ENCODE measurements around the gene SYCN. TPM values are rescaled to one million over a fixed set of nuclear protein-coding genes. Genes with fewer than 3 reads are reported as not detected.
A peak's percentile ranks its signal among the peaks of the same experiment; 100 is the strongest.
"Not testable (repeated sequence)": the region's sequence is repeated elsewhere in the genome, so short reads cannot be mapped to it uniquely, and the experiment has no call there.

SYCN gene
- total RNA-seq, 1 donor from 2014 or later = not detected

DNA sequence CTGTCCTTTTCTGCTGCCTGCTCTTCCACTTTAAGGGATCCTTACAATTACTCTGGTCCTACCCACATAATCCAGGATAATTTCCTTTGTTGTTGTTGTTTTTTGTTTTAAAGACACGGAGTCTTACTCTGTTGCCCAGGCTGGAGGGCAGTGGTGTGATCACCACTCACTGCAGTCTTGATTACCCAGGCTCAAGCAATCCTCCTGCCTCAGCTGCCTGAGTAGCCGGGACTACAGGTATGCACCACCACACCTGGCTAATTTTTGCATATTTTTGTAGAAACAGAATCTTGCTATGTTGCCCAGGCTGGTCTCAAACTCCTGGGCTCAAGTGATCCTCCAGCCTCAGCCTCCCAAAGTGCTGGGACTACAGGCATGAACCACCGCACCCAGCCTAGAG is 11.3 kb upstream of the SYCN start:
- H3K9me3 Mint-ChIP-seq; intact Hi-C loops (cut with micrococcal nuclease); H3K27ac Mint-ChIP-seq; H3K36me3 Mint-ChIP-seq (ENCODE audit: low read depth); DNase-seq (ENCODE audit: low spot score); H3K4me1 Mint-ChIP-seq (ENCODE audit: low read depth); H3K4me3 Mint-ChIP-seq (ENCODE audit: low read depth); H3K27me3 Mint-ChIP-seq (ENCODE audit: low read depth): not testable (repeated sequence)

DNA sequence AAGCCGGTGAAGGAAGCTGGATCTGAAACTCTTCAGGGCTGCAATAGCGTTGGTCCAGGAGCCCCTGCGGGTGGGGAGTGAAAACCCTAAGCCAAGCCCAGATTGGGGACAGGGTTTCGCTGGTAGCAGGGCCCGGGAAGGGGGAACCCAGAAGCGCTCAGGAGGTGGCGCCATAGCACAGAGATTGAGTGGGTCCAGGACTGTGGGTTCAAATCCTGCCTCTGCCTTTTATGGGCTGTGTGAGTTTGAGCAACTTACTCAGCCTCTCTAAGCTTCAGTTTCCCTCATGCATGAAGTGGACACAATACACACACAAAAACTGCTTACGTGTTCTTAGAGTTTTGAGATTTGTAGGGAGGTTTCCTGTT is 8.3 kb upstream of the SYCN start:
- Mint-ChIP-seq H3K4me3 (ENCODE audit: low read depth) (no peak overlapping the region), H3K36me3 (ENCODE audit: low read depth) (no peaks in the 10 kb centered on the region), H3K27ac (no peak overlapping the region), H3K4me1 (ENCODE audit: low read depth) (no peaks in the 10 kb centered on the region), H3K9me3 (no peaks in the 10 kb centered on the region), H3K27me3 (ENCODE audit: low read depth) (peaks cover 4% of the 10 kb centered on the region)
- peak; percentile 50 for DNase-seq (ENCODE audit: low spot score)
- intact Hi-C loops (cut with micrococcal nuclease) = loop anchor here (1.0 kb wide), 2 partner anchors 116 to 198 kb away; no protein-coding TSS in a partner anchor

DNA sequence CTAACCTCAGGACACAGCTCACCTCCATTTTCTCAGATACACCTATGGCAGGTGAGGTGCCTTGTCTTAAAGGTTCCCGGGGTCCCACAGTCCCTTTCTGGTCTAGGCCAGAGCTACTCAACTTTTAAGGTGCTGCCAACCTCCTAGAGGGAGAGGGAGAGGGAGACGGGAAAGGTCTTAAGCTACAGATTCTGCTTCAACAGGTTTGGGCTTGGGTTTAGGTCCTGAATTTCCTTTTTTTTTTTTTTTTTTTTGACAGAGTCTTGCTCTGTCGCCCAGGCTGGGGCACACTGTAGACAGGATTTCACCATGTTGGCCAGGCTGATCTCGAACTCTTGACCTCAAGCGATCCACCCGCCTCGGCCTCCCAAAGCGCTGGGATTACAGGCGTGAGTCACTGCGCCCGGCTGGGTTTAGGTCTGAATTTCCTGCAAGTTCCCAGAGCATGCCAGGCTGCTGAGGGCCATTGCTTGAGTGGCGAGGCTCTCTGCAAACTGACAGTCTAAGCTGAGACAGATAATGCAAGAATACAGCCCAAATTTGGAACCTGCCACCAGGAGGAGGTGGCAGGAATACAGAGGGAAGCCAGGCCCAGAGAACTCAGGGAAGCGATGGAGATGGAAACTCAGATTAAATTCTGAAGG is 7.8 kb upstream of the SYCN start:
- DNase-seq (ENCODE audit: low spot score) = no peak

DNA sequence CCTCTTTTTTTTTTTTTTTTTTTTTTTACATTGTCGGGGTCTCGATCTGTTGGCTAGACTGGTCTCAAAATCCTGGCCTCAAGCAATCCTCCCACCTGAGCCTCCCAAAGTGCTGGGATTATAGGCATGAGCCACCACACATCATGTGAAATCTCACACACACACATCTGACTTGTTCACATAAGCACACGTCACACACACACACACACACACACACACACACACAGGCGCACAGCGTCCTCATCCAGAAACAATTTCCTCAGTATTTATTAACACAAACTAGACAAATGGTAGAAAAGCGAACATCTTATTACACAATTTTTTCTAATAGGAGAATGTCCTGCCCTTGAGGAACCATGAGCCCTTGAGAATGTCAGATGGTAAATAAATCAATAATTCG is 5.1 kb upstream of the SYCN start:
- Mint-ChIP-seq H3K4me1 (ENCODE audit: low read depth) (no peaks in the 10 kb centered on the region), H3K27ac (no peak overlapping the region), H3K4me3 (ENCODE audit: low read depth) (no peak overlapping the region), H3K9me3 (no peaks in the 10 kb centered on the region), H3K36me3 (ENCODE audit: low read depth) (no peaks in the 10 kb centered on the region), H3K27me3 (ENCODE audit: low read depth) (peaks cover 12% of the 10 kb centered on the region)
- no peak for DNase-seq (ENCODE audit: low spot score)
- intact Hi-C loops (cut with micrococcal nuclease) = no loop called here

More for the DNA sequence above, 7.8 kb upstream of the SYCN start:
- Mint-ChIP-seq H3K36me3 (ENCODE audit: low read depth) (no peaks in the 10 kb centered on the region), H3K27me3 (ENCODE audit: low read depth) (peaks cover under 1% of the 10 kb centered on the region), H3K4me3 (ENCODE audit: low read depth) (no peak overlapping the region), H3K27ac (no peak overlapping the region), H3K9me3 (no peaks in the 10 kb centered on the region), H3K4me1 (ENCODE audit: low read depth) (no peaks in the 10 kb centered on the region)
- intact Hi-C loops (cut with micrococcal nuclease) = loop anchor here (1.0 kb wide), 2 partner anchors 116 to 198 kb away; no protein-coding TSS in a partner anchor

DNA sequence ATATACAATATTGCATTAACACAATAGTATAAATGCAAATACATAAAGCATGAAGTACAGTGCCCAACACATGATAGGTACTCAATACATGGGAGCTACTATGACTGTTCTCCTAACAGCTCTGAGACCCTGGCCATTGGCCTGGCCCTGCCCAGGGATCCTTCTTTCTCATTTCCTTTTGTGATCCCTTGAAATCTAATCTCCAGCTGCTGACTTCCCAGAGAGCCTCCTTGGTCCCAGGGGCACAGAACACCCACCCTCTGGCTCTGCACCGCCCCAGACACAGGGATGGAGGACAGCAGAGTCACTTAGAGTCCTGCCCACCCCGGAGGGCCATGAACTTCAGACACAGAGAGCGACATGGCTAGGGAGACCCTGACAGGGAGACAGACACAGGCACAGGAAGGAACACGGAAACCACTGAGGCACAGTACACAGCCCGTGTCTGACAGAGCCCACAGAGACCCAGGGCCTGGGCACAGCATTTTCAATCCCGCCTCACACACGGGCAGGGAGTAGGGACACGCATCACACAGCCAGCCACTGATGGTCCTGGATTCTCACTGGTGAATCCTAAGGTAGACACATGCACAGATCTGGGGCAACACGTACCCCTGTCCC is 4.2 kb upstream of the SYCN start:
- no peak for DNase-seq (ENCODE audit: low spot score)
- no peaks in the 10 kb centered on the region for H3K36me3 Mint-ChIP-seq (ENCODE audit: low read depth)
- H3K27me3 Mint-ChIP-seq (ENCODE audit: low read depth) = peaks cover 19% of the 10 kb centered on the region
- H3K4me1 Mint-ChIP-seq (ENCODE audit: low read depth) = no peaks in the 10 kb centered on the region
- no peak overlapping the region for H3K4me3 Mint-ChIP-seq (ENCODE audit: low read depth)
- no peak overlapping the region for H3K27ac Mint-ChIP-seq
- intact Hi-C loops (cut with micrococcal nuclease) = no loop called here
- no peaks in the 10 kb centered on the region for H3K9me3 Mint-ChIP-seq

DNA sequence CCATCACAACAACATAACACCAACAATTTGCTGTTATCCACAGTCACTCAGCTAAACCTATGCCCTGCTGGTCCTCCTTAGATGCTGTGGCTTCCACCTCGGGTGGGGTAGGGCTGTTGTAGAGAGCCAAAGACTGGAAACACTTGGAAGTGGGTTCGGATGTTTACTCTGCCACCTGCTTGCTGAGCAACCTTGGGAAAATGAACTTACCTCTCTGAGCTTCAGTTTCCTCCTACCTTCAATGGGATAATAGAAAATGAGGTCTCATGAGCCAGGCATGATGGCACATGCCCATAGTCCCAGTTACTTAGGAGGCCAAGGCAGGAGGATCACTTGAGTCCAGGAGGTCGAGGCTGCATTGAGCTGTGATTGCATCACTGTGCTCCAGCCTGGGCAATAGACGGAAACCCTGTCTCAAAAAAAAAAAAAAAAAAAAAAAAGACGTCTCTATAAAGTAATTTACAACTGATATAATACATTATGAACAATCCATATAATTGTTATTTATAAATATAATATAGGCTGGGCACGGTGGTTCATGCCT is 3.3 kb upstream of the SYCN start:
- Mint-ChIP-seq H3K4me1 (ENCODE audit: low read depth) (no peaks in the 10 kb centered on the region), H3K27ac (no peak overlapping the region), H3K9me3 (no peaks in the 10 kb centered on the region), H3K36me3 (ENCODE audit: low read depth) (no peaks in the 10 kb centered on the region), H3K27me3 (ENCODE audit: low read depth) (peaks cover 25% of the 10 kb centered on the region), H3K4me3 (ENCODE audit: low read depth) (no peak overlapping the region)
- DNase-seq (ENCODE audit: low spot score) = no peak
- intact Hi-C loops (cut with micrococcal nuclease) = no loop called here

DNA sequence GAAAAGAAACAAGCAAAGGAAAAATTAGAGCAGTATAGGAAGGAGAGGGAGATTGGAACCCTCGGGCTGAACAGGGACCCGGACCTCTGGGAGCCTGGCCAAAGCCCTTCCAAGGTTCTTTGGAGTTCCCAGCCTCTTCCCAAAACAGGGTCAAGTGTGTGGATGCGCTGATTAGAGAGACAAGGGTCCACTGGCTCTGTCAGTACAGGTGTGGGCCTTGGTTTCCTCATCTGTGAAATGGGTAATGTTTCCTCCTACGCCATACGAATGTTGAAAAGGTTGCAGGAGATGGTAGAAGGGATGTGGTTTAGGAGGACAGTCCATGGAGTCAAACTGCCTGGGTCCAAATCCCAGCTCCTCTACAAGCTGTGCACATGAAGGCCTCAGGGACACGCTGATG is 2.1 kb upstream of the SYCN start:
- H3K36me3 Mint-ChIP-seq (ENCODE audit: low read depth) = no peaks in the 10 kb centered on the region
- no peaks in the 10 kb centered on the region for H3K4me1 Mint-ChIP-seq (ENCODE audit: low read depth)
- no peak for DNase-seq (ENCODE audit: low spot score)
- H3K4me3 Mint-ChIP-seq (ENCODE audit: low read depth) = no peak overlapping the region
- H3K9me3 Mint-ChIP-seq = no peaks in the 10 kb centered on the region
- H3K27me3 Mint-ChIP-seq (ENCODE audit: low read depth) = peaks cover 31% of the 10 kb centered on the region
- no peak overlapping the region for H3K27ac Mint-ChIP-seq
- intact Hi-C loops (cut with micrococcal nuclease) = no loop called here

DNA sequence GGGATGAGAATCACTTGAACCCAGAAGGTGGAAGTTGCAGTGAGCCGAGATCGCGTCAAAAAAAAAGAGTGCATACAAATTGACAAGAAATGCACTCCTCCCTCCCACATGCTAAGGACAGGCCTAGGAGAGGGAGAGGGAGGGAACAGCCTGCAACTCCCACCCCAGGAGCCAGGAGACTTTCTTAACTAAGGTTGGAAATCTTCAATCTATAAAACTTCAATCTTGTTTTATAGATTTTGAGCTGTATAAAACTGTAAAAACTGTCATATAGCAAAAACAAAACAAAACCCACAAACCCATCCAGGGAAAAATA is 1.3 kb upstream of the SYCN start:
- Mint-ChIP-seq H3K27ac (no peak overlapping the region), H3K4me1 (ENCODE audit: low read depth) (no peaks in the 10 kb centered on the region), H3K36me3 (ENCODE audit: low read depth) (no peaks in the 10 kb centered on the region), H3K4me3 (ENCODE audit: low read depth) (no peak overlapping the region), H3K9me3 (no peaks in the 10 kb centered on the region), H3K27me3 (ENCODE audit: low read depth) (peaks cover 37% of the 10 kb centered on the region)
- intact Hi-C loops (cut with micrococcal nuclease) = no loop called here
- no peak for DNase-seq (ENCODE audit: low spot score)

DNA sequence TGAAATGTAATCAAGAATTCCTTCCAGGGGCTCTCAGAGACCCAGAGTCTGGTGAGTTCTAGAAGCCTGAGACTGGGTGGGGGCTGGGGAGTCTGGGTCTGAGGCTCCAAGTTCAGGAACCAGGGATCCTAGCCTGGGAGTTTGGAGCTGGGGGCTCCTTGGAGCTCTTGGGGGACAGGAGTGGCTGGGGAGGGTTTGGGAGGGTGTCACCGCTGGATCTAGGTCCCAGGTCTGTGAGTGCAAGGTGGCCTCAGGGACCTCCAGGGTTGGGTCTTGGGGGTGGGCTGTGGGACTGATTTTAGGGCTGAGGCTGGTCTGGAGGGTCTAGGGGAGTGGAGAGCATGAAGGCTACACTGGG is 1.1 kb downstream of the SYCN start:
- H3K27me3 Mint-ChIP-seq (ENCODE audit: low read depth) = peaks cover 53% of the 10 kb centered on the region
- no peak overlapping the region for H3K27ac Mint-ChIP-seq
- H3K4me1 Mint-ChIP-seq (ENCODE audit: low read depth) = no peaks in the 10 kb centered on the region
- intact Hi-C loops (cut with micrococcal nuclease) = no loop called here
- DNase-seq (ENCODE audit: low spot score) = no peak
- no peak overlapping the region for H3K4me3 Mint-ChIP-seq (ENCODE audit: low read depth)
- H3K9me3 Mint-ChIP-seq = no peaks in the 10 kb centered on the region
- no peaks in the 10 kb centered on the region for H3K36me3 Mint-ChIP-seq (ENCODE audit: low read depth)

DNA sequence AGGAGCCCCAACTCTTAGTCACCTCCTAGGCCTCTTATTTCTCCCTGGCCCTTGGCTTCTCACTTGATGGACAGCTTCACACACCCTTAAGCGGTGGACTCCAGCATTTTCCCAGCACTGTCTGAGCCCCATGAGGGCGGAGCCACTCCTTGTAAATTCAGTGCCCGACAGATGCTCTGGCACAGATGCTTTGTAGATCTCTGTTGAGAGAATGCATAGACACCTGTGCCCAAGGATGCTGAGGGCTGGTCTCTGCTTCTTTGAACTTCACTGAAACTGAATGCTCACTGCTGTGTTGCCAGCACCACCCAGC is 3.3 kb downstream of the SYCN start:
- H3K27ac Mint-ChIP-seq = no peak overlapping the region
- H3K9me3 Mint-ChIP-seq = no peaks in the 10 kb centered on the region
- peaks cover 67% of the 10 kb centered on the region for H3K27me3 Mint-ChIP-seq (ENCODE audit: low read depth)
- no peaks in the 10 kb centered on the region for H3K36me3 Mint-ChIP-seq (ENCODE audit: low read depth)
- H3K4me3 Mint-ChIP-seq (ENCODE audit: low read depth) = no peak overlapping the region
- intact Hi-C loops (cut with micrococcal nuclease) = no loop called here
- H3K4me1 Mint-ChIP-seq (ENCODE audit: low read depth) = peaks cover 5% of the 10 kb centered on the region
- DNase-seq (ENCODE audit: low spot score) = no peak

DNA sequence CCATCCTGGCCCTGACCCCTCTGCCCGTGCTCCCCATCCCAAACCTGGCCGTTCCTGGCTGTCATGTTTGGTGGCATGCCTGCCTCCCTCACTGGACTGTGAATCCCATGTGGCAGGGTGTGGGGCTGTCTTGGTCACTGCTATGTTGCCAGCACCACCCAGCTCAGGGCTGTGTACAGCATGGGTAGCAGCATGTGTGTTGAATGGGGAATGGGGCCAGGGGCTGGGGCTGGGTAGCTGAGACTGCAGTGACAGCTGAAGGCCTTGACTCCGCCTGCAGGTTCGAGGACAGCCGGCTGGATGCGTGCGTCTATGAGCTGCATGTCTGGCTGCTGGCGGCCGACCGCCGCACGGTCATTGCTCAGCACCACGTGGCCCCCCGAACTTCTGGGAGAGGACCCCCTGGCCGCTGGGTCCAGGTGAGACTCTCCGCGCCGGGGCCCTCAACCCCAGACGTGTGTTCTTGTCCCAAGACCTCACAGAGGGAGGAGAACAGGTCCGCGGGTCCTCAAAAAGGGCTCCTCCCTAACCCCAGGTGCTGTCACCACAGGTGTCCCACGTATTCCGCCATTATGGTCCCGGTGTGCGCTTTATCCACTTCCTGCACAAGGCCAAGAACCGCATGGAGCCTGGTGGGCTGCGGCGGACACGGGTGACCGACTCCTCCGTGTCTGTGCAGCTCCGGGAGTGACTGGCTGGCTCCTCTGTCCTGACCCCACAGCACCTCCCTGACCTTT is 3.8 kb downstream of the SYCN start:
- Mint-ChIP-seq H3K36me3 (ENCODE audit: low read depth) (no peaks in the 10 kb centered on the region), H3K4me1 (ENCODE audit: low read depth) (peaks cover 5% of the 10 kb centered on the region), H3K27me3 (ENCODE audit: low read depth) (peaks cover 67% of the 10 kb centered on the region), H3K9me3 (no peaks in the 10 kb centered on the region), H3K27ac (no peak overlapping the region), H3K4me3 (ENCODE audit: low read depth) (no peak overlapping the region)
- intact Hi-C loops (cut with micrococcal nuclease) = no loop called here
- DNase-seq (ENCODE audit: low spot score) = no peak

DNA sequence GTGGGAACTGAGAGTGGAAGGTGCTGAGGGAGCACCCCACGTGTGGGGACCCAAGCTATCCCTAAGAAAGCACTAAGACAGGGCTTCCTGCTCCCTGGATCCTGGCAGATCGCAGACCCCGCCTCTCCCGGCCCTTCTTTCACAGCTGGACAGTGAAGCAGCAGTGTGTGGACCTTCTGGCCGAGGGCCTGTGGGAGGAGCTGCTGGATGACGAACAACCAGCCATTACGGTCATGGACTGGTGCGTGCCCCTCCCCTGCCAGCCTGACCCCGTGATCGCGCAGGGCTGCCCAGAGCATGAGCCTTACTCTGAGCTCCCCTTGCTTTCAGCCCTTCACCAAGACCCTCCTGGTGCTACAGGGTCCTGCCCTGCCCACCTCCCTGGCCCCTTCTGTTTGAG is 5.0 kb downstream of the SYCN start:
- no peak for DNase-seq (ENCODE audit: low spot score)
- intact Hi-C loops (cut with micrococcal nuclease) = no loop called here
- H3K4me1 Mint-ChIP-seq (ENCODE audit: low read depth) = peaks cover 5% of the 10 kb centered on the region
- no peak overlapping the region for H3K4me3 Mint-ChIP-seq (ENCODE audit: low read depth)
- H3K36me3 Mint-ChIP-seq (ENCODE audit: low read depth) = no peaks in the 10 kb centered on the region
- no peak overlapping the region for H3K27ac Mint-ChIP-seq
- H3K27me3 Mint-ChIP-seq (ENCODE audit: low read depth) = peaks cover 64% of the 10 kb centered on the region
- no peaks in the 10 kb centered on the region for H3K9me3 Mint-ChIP-seq

DNA sequence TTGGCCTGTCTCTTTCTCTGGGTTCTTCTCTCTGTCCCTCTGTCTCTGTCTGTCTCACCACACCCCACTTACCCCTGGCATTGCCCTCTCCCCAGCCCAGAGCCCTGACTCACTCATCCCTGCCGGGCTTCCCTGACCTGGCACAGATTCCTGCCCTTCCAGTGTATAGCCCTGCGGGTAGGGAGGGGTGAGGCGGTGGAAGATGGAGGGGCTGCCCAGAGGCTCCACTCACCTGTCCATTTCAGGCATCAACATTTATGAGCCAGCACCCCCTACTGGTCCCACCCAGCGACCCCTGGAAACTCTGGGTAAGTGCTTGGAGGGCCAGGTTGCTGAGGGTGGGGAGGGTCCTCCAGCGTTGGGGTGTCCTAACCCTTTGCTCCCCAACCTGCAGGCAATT is 6.3 kb downstream of the SYCN start:
- no peak overlapping the region for H3K4me3 Mint-ChIP-seq (ENCODE audit: low read depth)
- intact Hi-C loops (cut with micrococcal nuclease) = no loop called here
- no peaks in the 10 kb centered on the region for H3K9me3 Mint-ChIP-seq

More for the DNA sequence above, 6.3 kb downstream of the SYCN start:
- no peak for DNase-seq (ENCODE audit: low spot score)
- H3K4me1 Mint-ChIP-seq (ENCODE audit: low read depth) = peaks cover 5% of the 10 kb centered on the region
- H3K27ac Mint-ChIP-seq = no peak overlapping the region
- peaks cover 54% of the 10 kb centered on the region for H3K27me3 Mint-ChIP-seq (ENCODE audit: low read depth)
- H3K36me3 Mint-ChIP-seq (ENCODE audit: low read depth) = no peaks in the 10 kb centered on the region
